Ascending aorta (tissue), 2 donors: ENCODE results near the gene GRID2. TPM values are rescaled to one million over a fixed set of nuclear protein-coding genes. Genes with fewer than 3 reads are reported as not detected.
A peak's percentile ranks its signal among the peaks of the same experiment; 100 is the strongest.

Experiments
- DNase-seq, 2 donors: peaks; one replicate each; pipeline ENCODE4 v3.0.0-alpha.2; 2019; ENCODE audit warnings: low spot score in 2 of 2
- H3K27ac ChIP-seq, 2 donors: fragments of 200-600 bp; sonication (generic); one replicate each; pipeline ENCODE4 v1.5.1; 2016 to 2017; ENCODE audit warnings: mild to moderate bottlenecking in 1 of 2
- H3K27me3 ChIP-seq: fragments of 200-600 bp; sonication (generic); one replicate; pipeline ENCODE4 v1.5.1; 2017
- H3K36me3 ChIP-seq, 2 donors: fragments of 200-600 bp; sonication (generic); one replicate each; pipeline ENCODE4 v1.5.1; 2016
- H3K4me1 ChIP-seq, 2 donors: fragments of 200-600 bp; sonication (generic); one replicate each; pipeline ENCODE4 v1.5.1; 2016 to 2017; ENCODE audit warnings: mild to moderate bottlenecking in 1 of 2
- H3K4me3 ChIP-seq, 2 donors: fragments of 200-600 bp; sonication (generic); one replicate each; pipeline ENCODE4 v1.5.1; 2016 to 2017; ENCODE audit warnings: mild to moderate bottlenecking in 1 of 2
- H3K9me3 ChIP-seq, 2 donors: fragments of 200-600 bp; sonication (generic); one replicate each; pipeline ENCODE4 v1.5.1; 2016
- CTCF ChIP-seq, 3 experiments: fragments of 200-600 bp in 2 of 3; fragments of 450-650 bp in 1 of 3; sonication (generic) in 2 of 3; IDR thresholded peaks; one replicate each; pipeline ENCODE4 v1.5.1; 2016 to 2019; ENCODE audit warnings: antibody characterized with exemption in 3 of 3, mild to moderate bottlenecking in 1 of 3, moderate library complexity in 1 of 3
- intact Hi-C: fragments of 100-400 bp; cut with DNase I; formaldehyde crosslinking; loops from one replicate; pipeline ENCODE4 v1.15.1; 2023
- total RNA-seq: library from RNA; depleted of rRNA; stranded (reverse); fragments of >200 nt; gene quantifications from one replicate; pipeline ENCODE4 v1.1.0, GENCODE V29; 2016

The GRID2 gene
- total RNA-seq: not detected

GRCh38 chr4:92303621-92304027 lies at the start of gene GRID2:
Gene GRID2, plus strand, starts transcription at chr4:92303966.
- TF ChIP-seq CTCF (IDR thresholded peaks at IDR 0.05): no peak

GRCh38 chr4:92253986-92254671 lies 49.6 kb upstream of the GRID2 start:
- no peak for DNase-seq
- H3K27me3 ChIP-seq: no peaks in the 10 kb centered on the region
- intact Hi-C loops: no loop called here
- H3K9me3 ChIP-seq: no peaks in the 10 kb centered on the region
- H3K4me3 ChIP-seq: no peak overlapping the region
- TF ChIP-seq CTCF (IDR thresholded peaks at IDR 0.05): no peak
- no peak overlapping the region for H3K27ac ChIP-seq
- H3K4me1 ChIP-seq: no peaks in the 10 kb centered on the region
- H3K36me3 ChIP-seq: no peaks in the 10 kb centered on the region

More at GRCh38 chr4:92303621-92304027, at the start of gene GRID2:
- Histone ChIP-seq H3K27me3 (peaks cover 6% of the 10 kb centered on the region), H3K4me1 (peaks cover 4 to 9% of the 10 kb centered on the region in 2 donors), H3K4me3 (peak within 1 kb of the TSS; percentile 34 to 54), H3K9me3 (no peaks in the 10 kb centered on the region), H3K27ac (no peak within 1 kb of the TSS), H3K36me3 (no peaks in the 10 kb centered on the region)
- no peak for DNase-seq
- intact Hi-C loops: no loop called here

GRCh38 chr4:92254767-92255442 lies 48.9 kb upstream of the GRID2 start:
- no peaks in the 10 kb centered on the region for H3K9me3 ChIP-seq
- H3K27me3 ChIP-seq: no peaks in the 10 kb centered on the region
- no peak overlapping the region for H3K27ac ChIP-seq
- intact Hi-C loops: no loop called here
- no peak for TF ChIP-seq CTCF (IDR thresholded peaks at IDR 0.05)
- no peak overlapping the region for H3K4me3 ChIP-seq
- no peaks in the 10 kb centered on the region for H3K4me1 ChIP-seq
- DNase-seq: no peak
- no peaks in the 10 kb centered on the region for H3K36me3 ChIP-seq

- Histone ChIP-seq H3K9me3 (no peaks in the 10 kb centered on the region), H3K4me3 (no peak overlapping the region), H3K27ac (no peak overlapping the region), H3K27me3 (no peaks in the 10 kb centered on the region), H3K4me1 (no peaks in the 10 kb centered on the region), H3K36me3 (no peaks in the 10 kb centered on the region)
- no peak for TF ChIP-seq CTCF (IDR thresholded peaks at IDR 0.05)
- DNase-seq: no peak
- intact Hi-C loops: no loop called here
Observed at GRCh38 chr4:92255920-92256244, 47.9 kb upstream of the GRID2 start.

GRCh38 chr4:92257931-92258857 lies 45.6 kb upstream of the GRID2 start:
- Histone ChIP-seq H3K27ac (no peak overlapping the region), H3K36me3 (no peaks in the 10 kb centered on the region), H3K4me3 (no peak overlapping the region), H3K27me3 (no peaks in the 10 kb centered on the region), H3K9me3 (no peaks in the 10 kb centered on the region), H3K4me1 (no peaks in the 10 kb centered on the region)
- intact Hi-C loops: no loop called here
- TF ChIP-seq CTCF (IDR thresholded peaks at IDR 0.05): no peak
- DNase-seq: no peak
